ENCODE data around the gene MEI1.

DNA sequence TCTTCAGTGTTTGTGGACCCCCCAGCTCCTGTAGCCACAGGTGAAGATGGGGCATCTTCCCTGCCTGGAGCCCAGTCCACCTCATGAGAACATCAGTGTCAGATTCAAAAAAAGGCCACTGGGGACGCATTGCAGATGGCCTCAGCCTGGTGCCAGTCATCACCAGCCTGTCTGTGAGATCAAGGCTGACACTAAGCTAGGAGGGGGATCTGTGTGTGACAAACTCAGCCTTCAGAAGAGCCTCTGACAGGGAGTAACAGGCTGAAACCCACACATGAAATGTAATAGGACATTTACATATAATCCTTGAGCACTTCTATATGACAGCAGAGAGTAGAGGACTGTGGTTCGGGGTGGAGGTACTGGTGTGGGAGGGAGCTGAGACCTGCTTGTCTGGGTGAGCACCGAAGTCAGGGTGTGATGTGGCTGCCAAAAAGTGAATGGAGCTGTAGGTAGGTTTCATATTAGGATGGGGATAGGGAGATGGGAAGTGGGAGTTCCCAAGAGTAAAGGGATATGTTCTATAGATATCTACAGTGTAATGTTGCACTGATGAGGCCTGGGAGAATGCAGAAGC lies 80.7 kb downstream of the MEI1 start:
- TF ChIP-seq, protein P1, sequence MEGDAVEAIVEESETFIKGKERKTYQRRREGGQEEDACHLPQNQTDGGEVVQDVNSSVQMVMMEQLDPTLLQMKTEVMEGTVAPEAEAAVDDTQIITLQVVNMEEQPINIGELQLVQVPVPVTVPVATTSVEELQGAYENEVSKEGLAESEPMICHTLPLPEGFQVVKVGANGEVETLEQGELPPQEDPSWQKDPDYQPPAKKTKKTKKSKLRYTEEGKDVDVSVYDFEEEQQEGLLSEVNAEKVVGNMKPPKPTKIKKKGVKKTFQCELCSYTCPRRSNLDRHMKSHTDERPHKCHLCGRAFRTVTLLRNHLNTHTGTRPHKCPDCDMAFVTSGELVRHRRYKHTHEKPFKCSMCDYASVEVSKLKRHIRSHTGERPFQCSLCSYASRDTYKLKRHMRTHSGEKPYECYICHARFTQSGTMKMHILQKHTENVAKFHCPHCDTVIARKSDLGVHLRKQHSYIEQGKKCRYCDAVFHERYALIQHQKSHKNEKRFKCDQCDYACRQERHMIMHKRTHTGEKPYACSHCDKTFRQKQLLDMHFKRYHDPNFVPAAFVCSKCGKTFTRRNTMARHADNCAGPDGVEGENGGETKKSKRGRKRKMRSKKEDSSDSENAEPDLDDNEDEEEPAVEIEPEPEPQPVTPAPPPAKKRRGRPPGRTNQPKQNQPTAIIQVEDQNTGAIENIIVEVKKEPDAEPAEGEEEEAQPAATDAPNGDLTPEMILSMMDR (IDR thresholded peaks at IDR 0.05), result no peak
- TF ChIP-seq POLR2A (IDR thresholded peaks at IDR 0.05), result no peak
